ENCODE results near the gene DNLZ. TPM values are rescaled to one million over a fixed set of nuclear protein-coding genes. Genes with fewer than 3 reads are reported as not detected.

DNLZ gene
- total and polyA plus RNA-seq, 9 of the 15 experiments (the other 6 are each of a cell fraction or from before 2014, with no cell fraction given): 0.17 to 44.6 (median 3.4) TPM

DNA sequence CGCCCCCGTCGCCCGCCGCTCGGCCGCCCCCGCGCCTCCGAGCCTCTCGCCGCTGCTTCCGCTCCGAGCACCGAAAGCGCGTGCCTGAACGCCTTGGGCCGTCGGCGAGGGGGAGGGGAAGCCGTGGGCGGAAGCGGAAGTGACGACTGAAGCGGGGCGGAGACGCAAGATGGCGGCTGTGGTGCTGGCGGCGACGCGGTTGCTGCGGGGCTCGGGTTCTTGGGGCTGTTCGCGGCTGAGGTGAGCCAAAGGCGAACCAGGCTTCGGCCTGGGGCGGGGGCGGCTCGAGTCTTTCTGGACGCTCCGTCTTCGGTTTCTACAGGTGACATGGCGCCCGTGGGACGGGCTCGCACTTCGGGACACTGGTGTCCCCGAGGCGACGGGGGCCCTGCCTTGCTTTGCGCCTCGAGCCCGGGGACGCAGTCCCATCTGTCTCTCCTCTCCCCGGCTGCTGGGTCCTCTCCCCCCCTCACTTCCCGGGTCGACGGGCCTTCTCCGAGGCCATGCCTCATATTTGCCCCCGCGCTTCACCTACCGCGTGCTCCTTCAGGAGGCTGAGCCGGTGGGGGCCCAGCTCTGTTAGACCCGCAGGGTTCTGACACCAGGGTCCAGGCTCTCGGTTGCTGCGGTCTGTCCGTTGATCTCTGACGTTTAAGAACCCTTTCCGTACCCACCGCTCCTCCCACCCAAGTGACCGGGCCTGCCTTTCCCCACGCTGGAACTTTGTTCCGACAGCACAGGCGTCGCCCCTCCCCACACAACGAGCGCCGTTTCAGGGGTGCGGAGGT, 47.1 kb upstream of the DNLZ start, which contains the start of the genes ENTR1 and PMPCA (continued):
- TF ChIP-seq, protein P1, sequence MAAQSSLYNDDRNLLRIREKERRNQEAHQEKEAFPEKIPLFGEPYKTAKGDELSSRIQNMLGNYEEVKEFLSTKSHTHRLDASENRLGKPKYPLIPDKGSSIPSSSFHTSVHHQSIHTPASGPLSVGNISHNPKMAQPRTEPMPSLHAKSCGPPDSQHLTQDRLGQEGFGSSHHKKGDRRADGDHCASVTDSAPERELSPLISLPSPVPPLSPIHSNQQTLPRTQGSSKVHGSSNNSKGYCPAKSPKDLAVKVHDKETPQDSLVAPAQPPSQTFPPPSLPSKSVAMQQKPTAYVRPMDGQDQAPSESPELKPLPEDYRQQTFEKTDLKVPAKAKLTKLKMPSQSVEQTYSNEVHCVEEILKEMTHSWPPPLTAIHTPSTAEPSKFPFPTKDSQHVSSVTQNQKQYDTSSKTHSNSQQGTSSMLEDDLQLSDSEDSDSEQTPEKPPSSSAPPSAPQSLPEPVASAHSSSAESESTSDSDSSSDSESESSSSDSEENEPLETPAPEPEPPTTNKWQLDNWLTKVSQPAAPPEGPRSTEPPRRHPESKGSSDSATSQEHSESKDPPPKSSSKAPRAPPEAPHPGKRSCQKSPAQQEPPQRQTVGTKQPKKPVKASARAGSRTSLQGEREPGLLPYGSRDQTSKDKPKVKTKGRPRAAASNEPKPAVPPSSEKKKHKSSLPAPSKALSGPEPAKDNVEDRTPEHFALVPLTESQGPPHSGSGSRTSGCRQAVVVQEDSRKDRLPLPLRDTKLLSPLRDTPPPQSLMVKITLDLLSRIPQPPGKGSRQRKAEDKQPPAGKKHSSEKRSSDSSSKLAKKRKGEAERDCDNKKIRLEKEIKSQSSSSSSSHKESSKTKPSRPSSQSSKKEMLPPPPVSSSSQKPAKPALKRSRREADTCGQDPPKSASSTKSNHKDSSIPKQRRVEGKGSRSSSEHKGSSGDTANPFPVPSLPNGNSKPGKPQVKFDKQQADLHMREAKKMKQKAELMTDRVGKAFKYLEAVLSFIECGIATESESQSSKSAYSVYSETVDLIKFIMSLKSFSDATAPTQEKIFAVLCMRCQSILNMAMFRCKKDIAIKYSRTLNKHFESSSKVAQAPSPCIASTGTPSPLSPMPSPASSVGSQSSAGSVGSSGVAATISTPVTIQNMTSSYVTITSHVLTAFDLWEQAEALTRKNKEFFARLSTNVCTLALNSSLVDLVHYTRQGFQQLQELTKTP (IDR thresholded peaks at IDR 0.05; ENCODE audit: low read depth in 1 of 2, partially characterized antibody in 2 of 2): no peak
- no peak for TF ChIP-seq KLF16 (IDR thresholded peaks at IDR 0.05)
- TF ChIP-seq NCOR1 (IDR thresholded peaks at IDR 0.05): peak; percentile 34
- TF ChIP-seq NFXL1 (CRISPR knock-in tag; IDR thresholded peaks at IDR 0.05): no peak
- no peak for TF ChIP-seq ASH1L (IDR thresholded peaks at IDR 0.05; ENCODE audit: borderline replicate concordance, low read depth, partially characterized antibody)
- peak; percentile 94 for TF ChIP-seq POLR2A (conservative IDR thresholded peaks at IDR 0.05)
- TF ChIP-seq IRF2 (CRISPR knock-in tag; IDR thresholded peaks at IDR 0.05): no peak
- TF ChIP-seq NFE2 (IDR thresholded peaks at IDR 0.05; ENCODE audit: low read depth): no peak
- no peak for TF ChIP-seq CEBPB (tag; IDR thresholded peaks at IDR 0.05)
- no peak for TF ChIP-seq PHB (CRISPR knock-in tag; IDR thresholded peaks at IDR 0.05)
- TF ChIP-seq, protein P2, sequence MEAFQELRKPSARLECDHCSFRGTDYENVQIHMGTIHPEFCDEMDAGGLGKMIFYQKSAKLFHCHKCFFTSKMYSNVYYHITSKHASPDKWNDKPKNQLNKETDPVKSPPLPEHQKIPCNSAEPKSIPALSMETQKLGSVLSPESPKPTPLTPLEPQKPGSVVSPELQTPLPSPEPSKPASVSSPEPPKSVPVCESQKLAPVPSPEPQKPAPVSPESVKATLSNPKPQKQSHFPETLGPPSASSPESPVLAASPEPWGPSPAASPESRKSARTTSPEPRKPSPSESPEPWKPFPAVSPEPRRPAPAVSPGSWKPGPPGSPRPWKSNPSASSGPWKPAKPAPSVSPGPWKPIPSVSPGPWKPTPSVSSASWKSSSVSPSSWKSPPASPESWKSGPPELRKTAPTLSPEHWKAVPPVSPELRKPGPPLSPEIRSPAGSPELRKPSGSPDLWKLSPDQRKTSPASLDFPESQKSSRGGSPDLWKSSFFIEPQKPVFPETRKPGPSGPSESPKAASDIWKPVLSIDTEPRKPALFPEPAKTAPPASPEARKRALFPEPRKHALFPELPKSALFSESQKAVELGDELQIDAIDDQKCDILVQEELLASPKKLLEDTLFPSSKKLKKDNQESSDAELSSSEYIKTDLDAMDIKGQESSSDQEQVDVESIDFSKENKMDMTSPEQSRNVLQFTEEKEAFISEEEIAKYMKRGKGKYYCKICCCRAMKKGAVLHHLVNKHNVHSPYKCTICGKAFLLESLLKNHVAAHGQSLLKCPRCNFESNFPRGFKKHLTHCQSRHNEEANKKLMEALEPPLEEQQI (IDR thresholded peaks at IDR 0.05): no peak
- TF ChIP-seq SIRT6 (IDR thresholded peaks at IDR 0.05; ENCODE audit: low read depth, low read length): no peak
- no peak for TF ChIP-seq CREBBP (IDR thresholded peaks at IDR 0.05; ENCODE audit: low read depth, low read length)
- TF ChIP-seq, protein P3, sequence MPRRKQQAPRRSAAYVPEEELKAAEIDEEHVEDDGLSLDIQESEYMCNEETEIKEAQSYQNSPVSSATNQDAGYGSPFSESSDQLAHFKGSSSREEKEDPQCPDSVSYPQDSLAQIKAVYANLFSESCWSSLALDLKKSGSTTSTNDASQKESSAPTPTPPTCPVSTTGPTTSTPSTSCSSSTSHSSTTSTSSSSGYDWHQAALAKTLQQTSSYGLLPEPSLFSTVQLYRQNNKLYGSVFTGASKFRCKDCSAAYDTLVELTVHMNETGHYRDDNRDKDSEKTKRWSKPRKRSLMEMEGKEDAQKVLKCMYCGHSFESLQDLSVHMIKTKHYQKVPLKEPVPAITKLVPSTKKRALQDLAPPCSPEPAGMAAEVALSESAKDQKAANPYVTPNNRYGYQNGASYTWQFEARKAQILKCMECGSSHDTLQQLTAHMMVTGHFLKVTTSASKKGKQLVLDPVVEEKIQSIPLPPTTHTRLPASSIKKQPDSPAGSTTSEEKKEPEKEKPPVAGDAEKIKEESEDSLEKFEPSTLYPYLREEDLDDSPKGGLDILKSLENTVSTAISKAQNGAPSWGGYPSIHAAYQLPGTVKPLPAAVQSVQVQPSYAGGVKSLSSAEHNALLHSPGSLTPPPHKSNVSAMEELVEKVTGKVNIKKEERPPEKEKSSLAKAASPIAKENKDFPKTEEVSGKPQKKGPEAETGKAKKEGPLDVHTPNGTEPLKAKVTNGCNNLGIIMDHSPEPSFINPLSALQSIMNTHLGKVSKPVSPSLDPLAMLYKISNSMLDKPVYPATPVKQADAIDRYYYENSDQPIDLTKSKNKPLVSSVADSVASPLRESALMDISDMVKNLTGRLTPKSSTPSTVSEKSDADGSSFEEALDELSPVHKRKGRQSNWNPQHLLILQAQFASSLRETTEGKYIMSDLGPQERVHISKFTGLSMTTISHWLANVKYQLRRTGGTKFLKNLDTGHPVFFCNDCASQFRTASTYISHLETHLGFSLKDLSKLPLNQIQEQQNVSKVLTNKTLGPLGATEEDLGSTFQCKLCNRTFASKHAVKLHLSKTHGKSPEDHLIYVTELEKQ (CRISPR knock-in tag; IDR thresholded peaks at IDR 0.05): no peak
- no peak for TF ChIP-seq ZNF354B (CRISPR knock-in tag; IDR thresholded peaks at IDR 0.05)
- TF ChIP-seq L3MBTL2 (IDR thresholded peaks at IDR 0.05): no peak
- TF ChIP-seq KLF6 (CRISPR knock-in tag; IDR thresholded peaks at IDR 0.05; ENCODE audit: borderline replicate concordance): no peak; the same call in 1 of the 2 replicates
- no peak for TF ChIP-seq ZNF175 (CRISPR knock-in tag; IDR thresholded peaks at IDR 0.05; ENCODE audit: low read depth)
- peak; percentile 90 for TF ChIP-seq TBP (optimal IDR thresholded peaks at IDR 0.05; ENCODE audit: low read depth, low read length)
- no peak for TF ChIP-seq FOXM1 (IDR thresholded peaks at IDR 0.05; ENCODE audit: low read depth)
- no peak for TF ChIP-seq FOXM1 (CRISPR knock-in tag; IDR thresholded peaks at IDR 0.05; ENCODE audit: low read depth)

Measured in K562 (cell line).